Neuronal stem cell (in vitro differentiated cells): Measurements from ENCODE around the gene RASL10B.

Source experiments
- DNase-seq: peaks from one replicate; pipeline ENCODE4 v3.0.0-alpha.2; 2013; ENCODE audit warnings: low spot score
- H2AFZ ChIP-seq: one replicate; pipeline ENCODE4 v1.6.1; 2013; ENCODE audit warnings: mild to moderate bottlenecking, low read length, inconsistent platforms
- H2AK5ac ChIP-seq: 2 replicates; pipeline ENCODE4 v1.6.1; 2013; ENCODE audit warnings: low read depth, mild to moderate bottlenecking, inconsistent platforms, low read length, moderate library complexity, mixed read lengths
- H2BK120ac ChIP-seq: 2 replicates; pipeline ENCODE4 v1.6.1; 2013; ENCODE audit warnings: low read depth, mild to moderate bottlenecking, inconsistent platforms, low read length, moderate library complexity, mixed read lengths
- H2BK12ac ChIP-seq: one replicate; pipeline ENCODE4 v1.6.1; 2013; ENCODE audit warnings: low read length, inconsistent platforms
- H2BK15ac ChIP-seq: 2 replicates; pipeline ENCODE4 v1.6.1; 2013; ENCODE audit warnings: mild to moderate bottlenecking, low read length, inconsistent platforms, mixed read lengths
- H2BK5ac ChIP-seq: one replicate; pipeline ENCODE4 v1.6.1; 2013; ENCODE audit warnings: inconsistent platforms, mild to moderate bottlenecking, low read length, moderate library complexity
- H3K14ac ChIP-seq: one replicate; pipeline ENCODE4 v1.6.1; 2013; ENCODE audit warnings: low read length, inconsistent platforms
- H3K18ac ChIP-seq: 2 replicates; pipeline ENCODE4 v1.6.1; 2013; ENCODE audit warnings: low read length, inconsistent platforms
- H3K23ac ChIP-seq: 2 replicates; pipeline ENCODE4 v1.6.1; 2013; ENCODE audit warnings: low read depth, mild to moderate bottlenecking, mixed read lengths, low read length, inconsistent platforms; ENCODE audit not compliant: poor library complexity
- H3K27ac ChIP-seq: replicated peaks from 3 replicates; pipeline ENCODE4 v1.5.1; 2013; ENCODE audit warnings: low read length, inconsistent platforms
- H3K27me3 ChIP-seq, 3 experiments: 2 replicates each; pipeline ENCODE4 v1.6.1; 2013; ENCODE audit warnings: low read length in 3 of 3, mild to moderate bottlenecking in 2 of 3, inconsistent platforms in 1 of 3, low read depth in 1 of 3, mixed read lengths in 1 of 3, moderate library complexity in 1 of 3; ENCODE audit not compliant: control insufficient read depth in 3 of 3, insufficient read depth in 3 of 3
- H3K36me3 ChIP-seq, 2 donors: replicated peaks in 1 of 2; 2 replicates each; pipeline ENCODE4 v1.6.1; 2013; ENCODE audit warnings: low read length in 2 of 2; ENCODE audit not compliant: control insufficient read depth in 2 of 2, insufficient read depth in 2 of 2
- H3K4ac ChIP-seq: 2 replicates; pipeline ENCODE4 v1.6.1; 2013; ENCODE audit warnings: inconsistent platforms, mild to moderate bottlenecking, low read length, moderate library complexity
- H3K4me1 ChIP-seq, 2 donors: 1 replicate in 1 of 2; 2 replicates in 1 of 2; pipeline ENCODE4 v1.6.1; 2013; ENCODE audit warnings: low read length in 2 of 2, low read depth in 1 of 2; ENCODE audit not compliant: control insufficient read depth in 2 of 2, insufficient read depth in 1 of 2
- H3K4me2 ChIP-seq: one replicate; pipeline ENCODE4 v1.6.1; 2013; ENCODE audit warnings: mild to moderate bottlenecking, low read length, inconsistent platforms; ENCODE audit not compliant: insufficient read depth, poor library complexity, severe bottlenecking
- H3K4me3 ChIP-seq, 2 donors: 2 replicates each; pipeline ENCODE4 v1.5.1; 2013; ENCODE audit warnings: low read length in 2 of 2, mild to moderate bottlenecking in 2 of 2, inconsistent platforms in 1 of 2, moderate library complexity in 1 of 2
- H3K79me1 ChIP-seq: one replicate; pipeline ENCODE4 v1.6.1; 2013; ENCODE audit warnings: low read depth, mild to moderate bottlenecking, inconsistent platforms, low read length, moderate library complexity
- H3K9ac ChIP-seq: one replicate; pipeline ENCODE4 v1.6.1; 2013; ENCODE audit warnings: mild to moderate bottlenecking, low read depth, low read length, inconsistent platforms; ENCODE audit not compliant: poor library complexity
- H3K9me3 ChIP-seq, 2 donors: replicated peaks in 1 of 2; 2 replicates each; pipeline versions ENCODE3 to v1.6.1; 2013; ENCODE audit warnings: low read length in 2 of 2, mild to moderate bottlenecking in 2 of 2, inconsistent platforms in 1 of 2, low read depth in 1 of 2, mixed read lengths in 1 of 2, moderate library complexity in 1 of 2; ENCODE audit not compliant: control insufficient read depth in 2 of 2, insufficient read depth in 1 of 2
- H4K8ac ChIP-seq: one replicate; pipeline ENCODE4 v1.6.1; 2013; ENCODE audit warnings: low read depth, mild to moderate bottlenecking, inconsistent platforms, low read length, moderate library complexity
- H4K91ac ChIP-seq: one replicate; pipeline ENCODE4 v1.6.1; 2013; ENCODE audit warnings: low read length, low read depth, mild to moderate bottlenecking, inconsistent platforms; ENCODE audit not compliant: poor library complexity
- WGBS, 2 donors: extraction: QIAGEN DNeasy Blood & Tissue Kit; methylation state at CpG; one replicate each; pipeline ENCODE4 v1.1.7; 2013; ENCODE audit warnings: missing lambda C conversion rate in 2 of 2, mixed read lengths in 1 of 2; ENCODE audit not compliant: insufficient read length in 2 of 2, insufficient replicate concordance in 1 of 2; ENCODE audit errors: extremely low coverage in 2 of 2; 5-methylcytosine and 5-hydroxymethylcytosine counted together

RASL10B gene

DNA sequence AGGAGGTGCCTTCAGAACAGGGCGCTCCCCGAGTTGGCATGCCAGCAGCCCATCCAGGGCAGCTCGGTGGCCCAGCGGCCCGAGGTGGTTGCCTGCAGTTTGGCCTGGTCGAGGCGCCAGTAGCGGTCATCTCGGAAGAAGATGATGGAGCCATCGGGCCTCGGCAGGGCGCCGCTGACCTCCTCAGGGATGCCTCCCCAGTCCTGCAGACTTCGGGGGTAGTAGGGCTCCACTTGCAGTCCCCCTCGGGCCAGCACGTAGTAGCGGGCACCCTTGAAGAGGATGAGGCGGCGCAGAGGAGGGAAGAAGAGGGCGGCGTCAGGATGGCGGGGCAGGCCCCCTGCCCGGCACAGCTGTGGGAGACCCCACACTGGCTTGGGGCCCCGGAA lies 35.0 kb downstream of the RASL10B start:
- Histone ChIP-seq H2AK5ac (peak overlapping the region; percentile 97), H3K4me2 (no peak overlapping the region), H3K4me3 (no peak overlapping the region), H3K79me1 (peaks cover 2% of the 10 kb centered on the region), H2BK5ac (peak overlapping the region; percentile 95), H4K91ac (peak overlapping the region; percentile 97), H3K23ac (peak overlapping the region; percentile 37), H3K36me3 (no peaks in the 10 kb centered on the region), H2BK12ac (peak overlapping the region; percentile 82), H3K4me1 (peaks cover 16 to 17% of the 10 kb centered on the region in 2 donors), H3K27ac (peak overlapping the region; percentile 75), H3K18ac (peak overlapping the region; percentile 95), H2BK120ac (peak overlapping the region; percentile 5), H2BK15ac (no peak overlapping the region), H2AFZ (peak overlapping the region; percentile 81), H4K8ac (no peak overlapping the region), H3K14ac (peak overlapping the region; percentile 84), H3K27me3 (no peaks in the 10 kb centered on the region), H3K9me3 (no peaks in the 10 kb centered on the region), H3K4ac (no peak overlapping the region), H3K9ac (peak overlapping the region; percentile 34)
- DNase-seq: no peak
- no CpG with 5 or more reads among the region's 24 CpGs for WGBS, 2 donors

GRCh38 chr17:35766903-35767510 lies 35.6 kb downstream of the RASL10B start:
- H3K27me3 ChIP-seq: peaks cover 0 to 1% (median 0%) of the 10 kb centered on the region in 3 experiments

GRCh38 chr17:35768797-35769196 lies 37.4 kb downstream of the RASL10B start:
- Histone ChIP-seq H3K23ac (no peak overlapping the region), H3K79me1 (peaks cover 2% of the 10 kb centered on the region), H2AFZ (no peak overlapping the region), H3K9me3 (no peaks in the 10 kb centered on the region), H2BK12ac (no peak overlapping the region), H3K18ac (no peak overlapping the region), H2BK120ac (no peak overlapping the region), H2BK5ac (no peak overlapping the region), H3K27ac (no peak overlapping the region), H3K4me3 (no peak overlapping the region), H2AK5ac (no peak overlapping the region), H2BK15ac (no peak overlapping the region), H3K4me1 (peaks cover 22 to 27% of the 10 kb centered on the region in 2 donors), H3K4me2 (no peak overlapping the region), H4K91ac (no peak overlapping the region), H3K27me3 (peaks cover 0 to 7% (median 0%) of the 10 kb centered on the region in 3 experiments), H3K4ac (no peak overlapping the region), H3K36me3 (no peaks in the 10 kb centered on the region), H3K9ac (no peak overlapping the region), H3K14ac (no peak overlapping the region), H4K8ac (no peak overlapping the region)
- no peak for DNase-seq
- WGBS, 2 donors: no CpG with 5 or more reads among the region's 2 CpGs

More at GRCh38 chr17:35766903-35767510, 35.6 kb downstream of the RASL10B start:
- H4K91ac ChIP-seq: peak overlapping the region; percentile 97
- no peak overlapping the region for H3K4ac ChIP-seq
- no peaks in the 10 kb centered on the region for H3K36me3 ChIP-seq
- H3K4me1 ChIP-seq: peaks cover 16 to 17% of the 10 kb centered on the region in 2 donors
- H3K79me1 ChIP-seq: peaks cover 2% of the 10 kb centered on the region
- no peak overlapping the region for H2BK120ac ChIP-seq
- no peak overlapping the region for H4K8ac ChIP-seq
- peak overlapping the region; percentile 95 for H2BK5ac ChIP-seq
- no peak overlapping the region for H3K27ac ChIP-seq
- no peak overlapping the region for H2BK15ac ChIP-seq
- H2AK5ac ChIP-seq: peak overlapping the region; percentile 97
- peak overlapping the region; percentile 95 for H3K18ac ChIP-seq
- H3K14ac ChIP-seq: peak overlapping the region; percentile 84
- H3K4me2 ChIP-seq: no peak overlapping the region
- H3K9me3 ChIP-seq: no peaks in the 10 kb centered on the region
- H2BK12ac ChIP-seq: no peak overlapping the region
- H3K4me3 ChIP-seq: no peak overlapping the region
- H3K23ac ChIP-seq: no peak overlapping the region
- no peak for DNase-seq
- no CpG with 5 or more reads among the region's 7 CpGs for WGBS, 2 donors
- H2AFZ ChIP-seq: no peak overlapping the region
- no peak overlapping the region for H3K9ac ChIP-seq

DNA sequence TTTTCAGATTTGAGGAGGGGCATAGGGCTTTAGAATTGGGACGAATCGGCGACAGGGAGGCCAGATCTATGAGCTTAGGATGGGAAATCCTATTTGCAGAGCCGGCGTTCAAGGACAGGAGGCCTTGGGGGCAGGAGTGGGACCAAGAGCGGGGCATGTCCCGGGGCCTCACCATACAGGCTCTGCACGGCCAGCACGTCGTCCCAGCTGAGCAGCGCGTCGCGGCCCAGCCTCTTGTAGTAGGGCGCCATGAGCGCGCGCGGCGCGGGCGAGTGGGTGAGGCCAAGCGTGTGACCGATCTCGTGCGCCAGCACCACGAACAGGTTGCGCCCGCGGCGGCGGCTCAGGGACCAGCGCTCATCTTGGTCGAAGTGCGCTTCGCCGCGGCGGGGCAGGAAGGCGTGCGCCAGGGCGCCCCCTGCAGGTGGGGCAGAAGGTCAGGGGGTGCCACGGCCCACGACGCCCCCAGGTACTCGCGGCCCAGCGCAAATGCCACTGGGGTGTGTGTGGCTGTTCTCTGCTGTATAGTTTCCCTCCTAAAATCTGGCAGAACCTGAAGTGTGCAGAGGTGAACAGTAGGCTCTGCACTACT lies 38.6 kb downstream of the RASL10B start:
- DNase-seq: no peak
- no peak overlapping the region for H2BK15ac ChIP-seq
- peak overlapping the region; percentile 16 for H3K18ac ChIP-seq
- H4K91ac ChIP-seq: no peak overlapping the region
- H3K27me3 ChIP-seq: peaks cover 0 to 7% (median 0%) of the 10 kb centered on the region in 3 experiments
- no peaks in the 10 kb centered on the region for H3K36me3 ChIP-seq
- H2BK5ac ChIP-seq: no peak overlapping the region
- no peak overlapping the region for H2BK120ac ChIP-seq
- no peak overlapping the region for H3K14ac ChIP-seq
- no peak overlapping the region for H3K4me2 ChIP-seq
- peaks cover 2% of the 10 kb centered on the region for H3K79me1 ChIP-seq
- H3K9me3 ChIP-seq: no peaks in the 10 kb centered on the region
- no peak overlapping the region for H3K4ac ChIP-seq
- peak overlapping the region in 1 of 2 donors; percentile 13 for H3K4me3 ChIP-seq
- no peak overlapping the region for H2AFZ ChIP-seq
- no CpG with 5 or more reads among the region's 48 CpGs for WGBS, 2 donors
- H2BK12ac ChIP-seq: no peak overlapping the region
- H3K23ac ChIP-seq: no peak overlapping the region
- no peak overlapping the region for H2AK5ac ChIP-seq
- peaks cover 20 to 35% of the 10 kb centered on the region in 2 donors for H3K4me1 ChIP-seq
- no peak overlapping the region for H4K8ac ChIP-seq
- no peak overlapping the region for H3K9ac ChIP-seq
- no peak overlapping the region for H3K27ac ChIP-seq
